Measurements from ENCODE around the gene PTPN18. TPM values are rescaled to one million over a fixed set of nuclear protein-coding genes. Genes with fewer than 3 reads are reported as not detected.
A peak's percentile ranks its signal among the peaks of the same experiment; 100 is the strongest.

Gene PTPN18
- total RNA-seq, 2 donors from 2014 or later: 16.4 to 19.6 TPM

GRCh38 chr2:130389358-130389757 is 33.5 kb downstream of the PTPN18 start:
- Mint-ChIP-seq H3K4me3 (no peak overlapping the region), H3K27me3 (ENCODE audit: insufficient read depth) (peaks cover 24% of the 10 kb centered on the region), H3K9me3 (no peaks in the 10 kb centered on the region), H3K27ac (no peak overlapping the region), H3K36me3 (ENCODE audit: low read depth) (no peaks in the 10 kb centered on the region), H3K4me1 (peaks cover 25% of the 10 kb centered on the region)
- no peak for TF ChIP-seq CTCF (conservative IDR thresholded peaks at IDR 0.05)
- Histone ChIP-seq H3K9ac (ENCODE audit: extremely low read depth, low read length, poor library complexity, severe bottlenecking) (no peak overlapping the region), H3K27ac (ENCODE audit: low read depth, low read length) (no peak overlapping the region), H3K4me1 (ENCODE audit: control insufficient read depth, insufficient read depth, low read length) (no peaks in the 10 kb centered on the region), H3K27me3 (ENCODE audit: control insufficient read depth, insufficient read depth, low read length, poor library complexity, severe bottlenecking) (peaks cover 4% of the 10 kb centered on the region), H3K9me3 (ENCODE audit: control insufficient read depth, low read length) (no peaks in the 10 kb centered on the region), H3K4me3 (ENCODE audit: low read length) (no peak overlapping the region), H3K36me3 (ENCODE audit: control insufficient read depth, insufficient read depth, low read length) (no peaks in the 10 kb centered on the region)
- WGBS, 2 experiments (ENCODE audit: insufficient coverage in 1 of 2, insufficient read length in 1 of 2): 95 to 100% methylated on average over 6 of the region's 6 CpGs
- DNase-seq: no peak

- Mint-ChIP-seq H3K27me3 (ENCODE audit: insufficient read depth) (peaks cover 24% of the 10 kb centered on the region), H3K36me3 (ENCODE audit: low read depth) (no peaks in the 10 kb centered on the region), H3K4me1 (peaks cover 25% of the 10 kb centered on the region), H3K4me3 (no peak overlapping the region), H3K27ac (no peak overlapping the region), H3K9me3 (no peaks in the 10 kb centered on the region)
- Histone ChIP-seq H3K27me3 (ENCODE audit: control insufficient read depth, insufficient read depth, low read length, poor library complexity, severe bottlenecking) (peaks cover 4% of the 10 kb centered on the region), H3K4me1 (ENCODE audit: control insufficient read depth, insufficient read depth, low read length) (no peaks in the 10 kb centered on the region), H3K9ac (ENCODE audit: extremely low read depth, low read length, poor library complexity, severe bottlenecking) (no peak overlapping the region), H3K4me3 (ENCODE audit: low read length) (no peak overlapping the region), H3K36me3 (ENCODE audit: control insufficient read depth, insufficient read depth, low read length) (no peaks in the 10 kb centered on the region), H3K27ac (ENCODE audit: low read depth, low read length) (no peak overlapping the region), H3K9me3 (ENCODE audit: control insufficient read depth, low read length) (no peaks in the 10 kb centered on the region)
- TF ChIP-seq CTCF (conservative IDR thresholded peaks at IDR 0.05): no peak
- WGBS, 2 experiments (ENCODE audit: insufficient coverage in 1 of 2, insufficient read length in 1 of 2): 94 to 95% methylated on average over 3 of the region's 3 CpGs
- no peak for DNase-seq
Observed at GRCh38 chr2:130389783-130390182, 33.9 kb downstream of the PTPN18 start.

- Mint-ChIP-seq H3K27ac (no peak overlapping the region), H3K27me3 (ENCODE audit: insufficient read depth) (peaks cover 24% of the 10 kb centered on the region), H3K36me3 (ENCODE audit: low read depth) (no peaks in the 10 kb centered on the region), H3K4me3 (peak overlapping the region; percentile 76), H3K4me1 (peaks cover 25% of the 10 kb centered on the region), H3K9me3 (no peaks in the 10 kb centered on the region)
- H3K4me3 ChIP-seq (ENCODE audit: low read length): peak overlapping the region; percentile 84
- H3K4me1 ChIP-seq (ENCODE audit: control insufficient read depth, insufficient read depth, low read length): no peaks in the 10 kb centered on the region
- H3K9ac ChIP-seq (ENCODE audit: extremely low read depth, low read length, poor library complexity, severe bottlenecking): no peak overlapping the region
- no peaks in the 10 kb centered on the region for H3K9me3 ChIP-seq (ENCODE audit: control insufficient read depth, low read length)
- WGBS, 2 experiments (ENCODE audit: insufficient coverage in 1 of 2, insufficient read length in 1 of 2): 78 to 79% methylated on average over 12 to 16 of the region's 16 CpGs
- DNase-seq: peak; percentile 46
- H3K36me3 ChIP-seq (ENCODE audit: control insufficient read depth, insufficient read depth, low read length): no peaks in the 10 kb centered on the region
- peaks cover 4% of the 10 kb centered on the region for H3K27me3 ChIP-seq (ENCODE audit: control insufficient read depth, insufficient read depth, low read length, poor library complexity, severe bottlenecking)
- no peak overlapping the region for H3K27ac ChIP-seq (ENCODE audit: low read depth, low read length)
- no peak for TF ChIP-seq CTCF (conservative IDR thresholded peaks at IDR 0.05)
Observed at GRCh38 chr2:130390460-130391057, 34.7 kb downstream of the PTPN18 start.

Data from endodermal cell (in vitro differentiated cells).